Activated naive CD8-positive, alpha-beta T cell treated with anti-CD3 and anti-CD28 coated beads, Interleukin-2, amount 50 U/mL, for 24 hours (primary cell): ENCODE measurements around the gene COPE.

Experiments
- ATAC-seq: fragments of 150-1000 bp; cut with Tn5 transposase; one replicate; pipeline ENCODE4 v1.10.0; 2021
- DNase-seq: peaks from one replicate; pipeline ENCODE4 v3.0.0; 2021
- H3K27ac Mint-ChIP-seq: one replicate; pipeline ENCODE4 v1.8.0; 2021; ENCODE audit warnings: mild to moderate bottlenecking, mixed read lengths
- H3K27me3 Mint-ChIP-seq: one replicate; pipeline ENCODE4 v1.8.0; 2021; ENCODE audit warnings: mixed read lengths
- H3K36me3 Mint-ChIP-seq: one replicate; pipeline ENCODE4 v1.8.0; 2021; ENCODE audit warnings: low read depth, mixed read lengths
- H3K4me1 Mint-ChIP-seq: one replicate; pipeline ENCODE4 v1.8.0; 2021; ENCODE audit warnings: mixed read lengths
- H3K4me3 Mint-ChIP-seq: one replicate; pipeline ENCODE4 v1.8.0; 2021; ENCODE audit warnings: mild to moderate bottlenecking, moderate library complexity, mixed read lengths
- H3K9me3 Mint-ChIP-seq: one replicate; pipeline ENCODE4 v1.8.0; 2021; ENCODE audit warnings: mixed read lengths

The COPE gene

DNA sequence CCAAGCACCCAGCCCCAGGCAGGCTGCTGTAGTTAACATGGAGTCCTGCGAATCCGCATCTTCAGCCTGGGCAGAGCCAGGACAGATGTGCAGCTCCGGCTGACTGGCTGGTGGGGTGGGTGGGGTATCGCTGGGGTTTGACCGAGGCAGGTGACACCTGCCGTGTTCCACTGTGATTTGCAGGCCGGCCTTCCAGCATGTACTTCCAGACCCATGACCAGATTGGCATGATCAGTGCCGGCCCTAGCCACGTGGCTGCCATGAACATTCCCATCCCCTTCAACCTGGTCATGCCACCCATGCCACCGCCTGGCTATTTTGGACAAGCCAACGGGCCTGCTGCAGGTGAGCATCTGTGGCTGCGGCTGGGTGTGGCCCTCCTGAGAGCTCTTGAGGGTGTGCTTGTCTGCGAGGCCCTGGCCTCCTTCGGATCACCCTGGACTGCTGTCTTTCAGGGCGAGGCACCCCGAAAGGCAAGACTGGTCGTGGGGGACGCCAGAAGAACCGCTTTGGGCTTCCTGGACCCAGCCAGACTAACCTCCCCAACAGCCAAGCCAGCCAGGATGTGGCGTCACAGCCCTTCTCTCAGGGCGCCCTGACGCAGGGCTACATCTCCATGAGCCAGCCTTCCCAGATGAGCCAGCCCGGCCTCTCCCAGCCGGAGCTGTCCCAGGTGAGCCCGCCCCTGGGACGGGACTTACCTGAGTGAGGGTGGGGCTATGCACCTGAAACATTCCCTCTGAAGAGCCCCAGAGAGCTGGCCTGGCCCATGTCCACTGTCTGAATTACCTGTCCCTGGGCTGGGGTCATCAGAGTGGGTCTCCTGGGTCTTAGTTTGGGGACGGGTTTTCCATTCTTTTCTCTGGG lies 53.8 kb downstream of the COPE start:
- Mint-ChIP-seq H3K36me3 (peaks cover 36% of the 10 kb centered on the region), H3K4me3 (no peak overlapping the region), H3K4me1 (peaks cover 2% of the 10 kb centered on the region), H3K27me3 (no peaks in the 10 kb centered on the region), H3K9me3 (no peaks in the 10 kb centered on the region), H3K27ac (no peak overlapping the region)
- ATAC-seq (no peak), DNase-seq (no peak)

DNA sequence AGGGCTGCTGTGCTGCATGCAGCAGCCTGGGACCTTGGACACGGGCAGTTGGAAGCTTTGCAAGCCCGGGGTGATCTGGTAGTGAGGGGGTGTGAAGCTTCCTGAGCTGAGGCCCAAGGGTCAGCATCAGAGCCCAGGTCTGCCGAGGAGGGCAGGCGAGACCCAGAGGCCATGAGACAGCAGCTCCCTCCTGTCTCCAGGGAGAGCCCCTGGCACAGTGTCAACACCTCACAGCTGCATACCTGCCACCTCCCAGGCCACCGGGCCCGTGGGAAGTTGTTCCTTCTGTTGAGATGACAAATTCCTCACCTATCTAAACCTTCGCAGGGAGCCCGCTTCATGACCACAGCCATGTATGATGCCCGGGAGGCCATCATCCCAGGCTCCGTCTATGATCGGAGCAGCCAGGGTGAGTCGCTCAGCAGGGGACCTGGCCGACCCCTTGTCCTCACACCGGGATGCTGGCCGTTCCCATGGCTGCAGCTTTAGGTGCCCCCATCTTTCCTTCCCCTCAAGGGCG lies 55.3 kb downstream of the COPE start:
- ATAC-seq (no peak), DNase-seq (no peak)
- Mint-ChIP-seq H3K27me3 (no peaks in the 10 kb centered on the region), H3K36me3 (peaks cover 39% of the 10 kb centered on the region), H3K27ac (no peak overlapping the region), H3K9me3 (no peaks in the 10 kb centered on the region), H3K4me3 (no peak overlapping the region), H3K4me1 (peaks cover 2% of the 10 kb centered on the region)

DNA sequence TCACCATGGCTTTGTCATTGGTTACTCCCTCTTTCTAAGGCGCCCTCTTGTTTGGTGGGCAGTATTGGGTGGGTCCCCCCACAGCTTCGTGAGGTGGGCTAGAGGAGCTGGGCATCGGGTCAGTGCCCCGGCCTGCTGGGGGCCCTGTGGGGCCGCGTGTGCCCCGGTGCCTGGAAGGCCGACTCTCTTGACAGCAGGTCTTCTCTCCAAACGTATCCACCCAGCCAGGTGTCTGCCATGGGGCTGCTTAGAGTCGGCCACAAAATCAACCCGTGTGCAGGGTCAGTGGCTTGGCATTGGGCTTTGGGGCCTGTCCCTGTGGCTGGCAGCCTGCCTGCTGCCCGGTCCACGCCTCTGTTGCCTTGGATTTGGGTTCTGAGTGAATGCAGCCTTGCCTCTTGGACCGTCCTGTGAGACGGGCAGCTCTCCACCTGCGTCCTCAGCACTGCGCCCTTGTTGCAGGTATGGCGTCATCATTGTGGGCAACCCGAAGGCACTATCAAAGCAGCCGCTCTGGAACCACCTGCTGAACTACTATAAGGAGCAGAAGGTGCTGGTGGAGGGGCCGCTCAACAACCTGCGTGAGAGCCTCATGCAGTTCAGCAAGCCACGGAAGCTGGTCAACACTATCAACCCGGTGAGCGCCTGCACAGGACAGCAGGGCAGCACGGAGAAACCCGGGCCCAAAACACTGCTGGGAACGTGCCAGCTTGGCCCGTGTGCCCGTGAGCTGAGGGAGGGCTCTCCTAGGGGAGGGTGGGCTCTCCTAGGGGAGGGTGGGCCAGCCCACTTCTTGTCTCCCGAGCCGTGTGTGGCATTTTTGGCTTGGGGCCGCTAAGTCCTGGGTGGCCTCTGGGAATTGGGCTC lies 56.0 kb downstream of the COPE start:
- Mint-ChIP-seq H3K27ac (no peak overlapping the region), H3K4me1 (peaks cover 2% of the 10 kb centered on the region), H3K27me3 (no peaks in the 10 kb centered on the region), H3K4me3 (no peak overlapping the region), H3K36me3 (peaks cover 41% of the 10 kb centered on the region), H3K9me3 (no peaks in the 10 kb centered on the region)
- ATAC-seq (no peak), DNase-seq (no peak)

DNA sequence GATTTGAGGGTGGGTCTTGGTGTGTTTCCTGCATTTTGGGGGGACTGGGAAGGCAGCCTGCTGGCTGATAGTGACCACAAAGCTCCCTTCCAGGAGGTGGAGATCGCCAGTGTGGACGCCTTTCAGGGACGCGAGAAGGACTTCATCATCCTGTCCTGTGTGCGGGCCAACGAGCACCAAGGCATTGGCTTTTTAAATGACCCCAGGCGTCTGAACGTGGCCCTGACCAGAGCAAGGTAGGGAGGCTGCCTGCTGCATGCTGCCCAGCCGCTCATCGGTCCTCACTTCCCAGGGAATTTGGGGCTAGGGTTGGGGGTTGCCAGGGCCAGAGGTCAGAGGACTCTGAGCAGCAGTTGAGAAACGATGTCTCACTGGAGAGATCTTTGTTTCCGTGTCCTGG lies 57.3 kb downstream of the COPE start:
- Mint-ChIP-seq H3K27ac (no peak overlapping the region), H3K27me3 (no peaks in the 10 kb centered on the region)

DNA sequence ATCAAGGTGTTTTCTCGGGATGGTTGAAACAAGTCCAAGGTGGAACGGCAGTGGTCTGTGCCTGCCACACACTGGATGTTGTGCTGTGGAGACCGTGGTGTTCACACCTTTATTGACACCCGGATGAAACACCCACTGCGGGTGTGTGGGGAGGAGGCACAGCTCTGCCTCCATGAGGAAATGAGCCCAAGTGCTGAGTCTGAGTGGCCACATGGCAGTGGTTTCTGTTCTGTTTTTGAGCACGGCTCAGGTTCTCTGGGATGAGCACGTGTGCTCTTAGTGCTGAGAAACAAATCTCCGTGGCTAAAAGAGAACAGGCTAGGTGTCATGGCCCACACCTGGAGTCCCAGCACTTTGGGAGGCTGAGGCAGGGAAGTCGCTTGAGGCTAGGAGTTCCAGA lies 58.0 kb downstream of the COPE start:
- H3K36me3 Mint-ChIP-seq, result peaks cover 38% of the 10 kb centered on the region
- no peaks in the 10 kb centered on the region for H3K9me3 Mint-ChIP-seq
- no peaks in the 10 kb centered on the region for H3K27me3 Mint-ChIP-seq
- H3K27ac Mint-ChIP-seq, result no peak overlapping the region
- DNase-seq, result no peak
- no peak overlapping the region for H3K4me3 Mint-ChIP-seq
- no peak for ATAC-seq
- no peaks in the 10 kb centered on the region for H3K4me1 Mint-ChIP-seq

More for the DNA sequence above, 57.3 kb downstream of the COPE start:
- H3K4me3 Mint-ChIP-seq, result no peak overlapping the region
- peaks cover 37% of the 10 kb centered on the region for H3K36me3 Mint-ChIP-seq
- no peaks in the 10 kb centered on the region for H3K9me3 Mint-ChIP-seq
- DNase-seq, result no peak
- H3K4me1 Mint-ChIP-seq, result no peaks in the 10 kb centered on the region
- ATAC-seq, result no peak

DNA sequence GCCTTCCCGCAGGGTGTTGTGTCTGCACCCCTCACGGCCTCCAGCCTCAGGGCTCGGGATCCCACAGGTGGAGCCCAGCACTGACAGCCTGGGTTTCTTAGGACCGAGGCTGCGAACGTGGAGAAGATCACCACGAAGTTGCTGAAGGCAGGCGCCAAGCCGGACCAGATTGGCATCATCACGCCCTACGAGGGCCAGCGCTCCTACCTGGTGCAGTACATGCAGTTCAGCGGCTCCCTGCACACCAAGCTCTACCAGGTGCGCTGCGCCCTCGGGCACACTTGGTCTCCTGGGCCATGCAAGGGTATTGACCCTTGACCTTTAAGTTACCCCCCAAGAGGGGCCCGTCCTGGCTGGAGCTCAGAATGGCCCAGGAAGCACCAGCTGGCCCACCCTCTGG lies 58.5 kb downstream of the COPE start:
- ATAC-seq (no peak), DNase-seq (no peak)
- Mint-ChIP-seq H3K4me3 (no peak overlapping the region), H3K27ac (no peak overlapping the region), H3K36me3 (peaks cover 34% of the 10 kb centered on the region), H3K4me1 (no peaks in the 10 kb centered on the region), H3K9me3 (no peaks in the 10 kb centered on the region), H3K27me3 (no peaks in the 10 kb centered on the region)

DNA sequence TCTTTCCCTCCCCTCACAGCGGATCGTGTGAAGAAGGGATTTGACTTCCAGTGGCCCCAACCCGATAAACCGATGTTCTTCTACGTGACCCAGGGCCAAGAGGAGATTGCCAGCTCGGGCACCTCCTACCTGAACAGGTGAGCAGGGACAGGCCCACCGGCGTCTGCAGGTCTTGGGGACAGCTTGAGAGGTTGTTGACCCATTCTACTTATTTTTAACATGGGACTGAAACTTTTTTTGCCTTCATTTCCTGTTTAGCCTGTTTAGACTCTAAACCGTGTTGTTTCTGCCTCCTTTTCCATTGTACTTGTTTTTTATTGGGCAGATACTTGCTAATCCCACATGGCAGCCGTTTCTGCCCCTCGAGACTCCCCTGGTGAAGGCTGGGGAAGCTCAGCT lies 58.9 kb downstream of the COPE start:
- no peaks in the 10 kb centered on the region for H3K27me3 Mint-ChIP-seq
- H3K4me3 Mint-ChIP-seq, result no peak overlapping the region
- H3K27ac Mint-ChIP-seq, result no peak overlapping the region
- H3K36me3 Mint-ChIP-seq, result peaks cover 37% of the 10 kb centered on the region
- DNase-seq, result no peak
- no peaks in the 10 kb centered on the region for H3K9me3 Mint-ChIP-seq
- no peaks in the 10 kb centered on the region for H3K4me1 Mint-ChIP-seq
- ATAC-seq, result no peak

DNA sequence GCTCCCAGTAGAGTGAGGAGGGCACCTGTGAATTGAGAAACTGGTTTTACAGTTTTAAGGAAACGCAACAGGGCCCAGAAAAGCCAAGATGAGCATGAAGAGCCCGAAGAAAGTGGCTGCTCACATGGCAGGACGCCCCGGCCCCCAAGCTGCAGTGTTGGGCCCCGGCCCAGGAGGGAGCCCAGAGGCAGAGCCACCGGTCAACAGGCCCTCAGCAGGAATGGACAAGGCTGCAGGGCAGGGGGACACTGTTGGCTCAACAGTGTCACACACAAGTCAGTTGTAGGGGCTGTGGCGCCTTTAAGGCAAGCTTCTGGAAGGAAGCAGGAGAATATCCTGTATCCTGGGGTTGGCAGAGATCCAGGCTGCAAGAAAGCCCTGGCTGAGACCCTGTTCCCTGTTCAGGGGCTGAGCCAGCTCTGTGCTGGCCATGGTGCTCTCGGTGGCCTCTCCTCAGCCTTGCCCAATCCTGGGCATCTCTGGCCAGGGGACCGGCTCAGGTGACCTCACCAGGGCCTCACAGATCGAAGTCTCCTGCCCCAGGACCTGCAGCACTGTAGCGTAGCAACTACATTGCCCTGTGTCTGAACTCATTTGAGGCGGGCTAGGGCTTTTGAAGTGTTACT lies 59.4 kb downstream of the COPE start:
- Mint-ChIP-seq H3K36me3 (peaks cover 39% of the 10 kb centered on the region), H3K9me3 (no peaks in the 10 kb centered on the region), H3K4me1 (no peaks in the 10 kb centered on the region), H3K4me3 (no peak overlapping the region), H3K27ac (no peak overlapping the region), H3K27me3 (no peaks in the 10 kb centered on the region)
- ATAC-seq, result no peak
- DNase-seq, result no peak

DNA sequence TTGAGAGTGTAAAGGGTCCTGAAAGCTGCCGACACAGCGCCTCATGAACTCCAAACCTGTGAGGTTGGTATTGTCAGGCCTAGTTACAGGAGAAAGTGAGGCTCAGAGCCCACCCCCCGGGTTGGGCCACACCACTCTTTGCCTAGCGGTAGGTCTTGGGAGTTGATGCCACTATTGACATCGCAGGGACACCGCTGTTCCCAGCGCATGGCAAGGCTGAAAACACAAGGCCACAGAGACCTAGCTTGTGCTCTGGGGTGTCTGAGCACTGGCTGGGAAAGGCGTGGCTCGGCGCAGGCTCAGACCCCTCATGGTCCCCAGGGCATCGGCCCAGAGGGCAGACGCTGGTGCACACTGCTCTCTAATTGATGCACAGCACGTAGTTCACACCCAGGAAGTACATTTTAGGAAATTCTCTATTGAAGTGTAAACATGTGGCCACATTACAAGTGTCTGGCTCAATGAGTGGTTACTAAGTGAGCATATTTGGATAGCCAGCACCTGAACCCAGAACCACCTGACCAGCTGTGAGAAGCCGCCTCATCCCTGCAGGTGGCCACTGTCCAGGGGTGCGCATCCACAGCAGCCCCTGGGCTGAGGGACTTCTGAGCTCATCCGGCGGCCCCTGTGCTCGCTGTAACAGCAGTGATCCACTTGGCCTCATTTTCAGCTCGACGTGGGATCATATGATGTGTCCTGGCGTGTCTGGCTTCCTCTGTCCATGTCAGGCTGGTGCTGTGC lies 60.1 kb downstream of the COPE start:
- Mint-ChIP-seq H3K27me3 (no peaks in the 10 kb centered on the region), H3K36me3 (peaks cover 35% of the 10 kb centered on the region), H3K4me1 (no peaks in the 10 kb centered on the region), H3K9me3 (no peaks in the 10 kb centered on the region), H3K27ac (no peak overlapping the region), H3K4me3 (no peak overlapping the region)
- DNase-seq (no peak), ATAC-seq (no peak)

DNA sequence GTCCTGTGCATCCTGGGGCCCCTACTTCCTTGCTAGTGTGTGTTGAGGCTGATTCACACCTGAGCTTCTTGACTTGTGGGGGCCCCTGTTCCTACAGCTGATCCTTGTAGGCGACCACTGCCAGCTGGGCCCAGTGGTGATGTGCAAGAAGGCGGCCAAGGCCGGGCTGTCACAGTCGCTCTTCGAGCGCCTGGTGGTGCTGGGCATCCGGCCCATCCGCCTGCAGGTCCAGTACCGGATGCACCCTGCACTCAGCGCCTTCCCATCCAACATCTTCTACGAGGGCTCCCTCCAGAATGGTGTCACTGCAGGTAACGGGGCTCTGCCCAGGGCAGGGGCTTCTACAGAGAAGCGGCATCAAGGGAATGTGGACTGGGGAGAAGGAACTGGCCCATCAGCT lies 62.0 kb downstream of the COPE start:
- Mint-ChIP-seq H3K9me3 (no peaks in the 10 kb centered on the region), H3K27me3 (no peaks in the 10 kb centered on the region), H3K4me3 (no peak overlapping the region), H3K27ac (no peak overlapping the region), H3K4me1 (no peaks in the 10 kb centered on the region), H3K36me3 (peaks cover 40% of the 10 kb centered on the region)
- ATAC-seq, result no peak
- no peak for DNase-seq

DNA sequence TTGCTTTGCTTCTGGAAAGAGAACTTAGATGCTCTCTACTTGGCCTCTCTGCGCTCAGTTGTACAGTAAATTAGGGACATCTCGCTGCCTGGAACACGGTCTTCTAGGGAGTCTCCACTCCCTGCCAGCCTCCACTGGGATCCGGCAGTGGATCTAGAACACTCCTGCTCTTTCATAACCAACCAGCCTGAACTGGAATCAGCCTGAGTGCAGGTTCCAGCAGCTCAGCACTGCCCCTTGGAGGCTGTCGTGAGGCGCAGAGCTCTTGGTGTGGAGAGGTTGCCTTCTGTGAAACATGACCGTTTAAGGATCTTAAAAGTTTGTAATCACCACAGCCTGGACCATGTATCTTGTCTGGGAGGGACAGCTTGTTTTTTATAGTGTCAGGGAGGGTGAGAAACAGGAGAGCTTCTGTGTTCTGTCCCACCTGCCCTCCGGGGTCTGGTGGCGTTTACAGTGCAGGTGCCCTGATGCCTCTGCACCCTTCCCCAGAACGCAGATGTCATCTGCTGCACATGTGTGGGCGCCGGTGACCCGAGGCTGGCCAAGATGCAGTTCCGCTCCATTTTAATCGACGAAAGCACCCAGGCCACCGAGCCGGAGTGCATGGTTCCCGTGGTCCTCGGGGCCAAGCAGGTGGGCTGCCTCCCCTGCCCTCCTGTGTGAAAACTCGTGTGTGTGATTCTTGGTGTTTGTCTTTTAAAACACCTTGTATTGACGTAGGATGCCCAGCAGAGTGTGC lies 62.6 kb downstream of the COPE start:
- Mint-ChIP-seq H3K4me1 (no peaks in the 10 kb centered on the region), H3K27me3 (no peaks in the 10 kb centered on the region), H3K36me3 (peaks cover 36% of the 10 kb centered on the region), H3K27ac (no peak overlapping the region), H3K9me3 (no peaks in the 10 kb centered on the region), H3K4me3 (no peak overlapping the region)
- DNase-seq (no peak), ATAC-seq (no peak)

DNA sequence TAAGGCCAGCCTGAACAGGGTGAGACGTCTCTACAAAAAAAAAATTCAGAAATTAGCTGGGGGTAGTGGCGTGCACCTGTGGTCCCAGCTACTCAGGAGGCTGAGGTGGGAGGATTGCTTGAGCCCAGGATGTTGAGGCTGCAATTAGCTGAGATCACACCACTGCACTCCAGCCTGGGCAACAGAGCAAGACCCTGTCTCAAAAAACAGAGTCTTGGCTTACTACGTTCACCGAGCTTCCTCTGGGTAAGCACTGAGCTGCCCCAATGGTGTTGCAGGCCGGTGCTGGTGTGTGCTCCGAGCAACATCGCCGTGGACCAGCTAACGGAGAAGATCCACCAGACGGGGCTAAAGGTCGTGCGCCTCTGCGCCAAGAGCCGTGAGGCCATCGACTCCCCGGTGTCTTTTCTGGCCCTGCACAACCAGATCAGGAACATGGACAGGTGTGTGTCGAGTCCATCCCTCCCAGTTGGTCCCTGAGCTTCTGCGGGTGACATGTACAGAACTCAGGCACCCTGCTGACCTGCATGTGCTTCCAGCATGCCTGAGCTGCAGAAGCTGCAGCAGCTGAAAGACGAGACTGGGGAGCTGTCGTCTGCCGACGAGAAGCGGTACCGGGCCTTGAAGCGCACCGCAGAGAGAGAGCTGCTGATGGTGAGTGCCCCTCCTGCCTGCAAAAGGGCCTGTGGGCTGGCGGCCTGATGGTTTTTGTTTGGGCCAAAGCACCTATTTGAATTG lies 63.4 kb downstream of the COPE start:
- H3K36me3 Mint-ChIP-seq, result peaks cover 33% of the 10 kb centered on the region
- no peak for DNase-seq
- no peak overlapping the region for H3K4me3 Mint-ChIP-seq
- no peaks in the 10 kb centered on the region for H3K27me3 Mint-ChIP-seq
- no peaks in the 10 kb centered on the region for H3K9me3 Mint-ChIP-seq
- H3K4me1 Mint-ChIP-seq, result no peaks in the 10 kb centered on the region
- ATAC-seq, result no peak
- no peak overlapping the region for H3K27ac Mint-ChIP-seq

DNA sequence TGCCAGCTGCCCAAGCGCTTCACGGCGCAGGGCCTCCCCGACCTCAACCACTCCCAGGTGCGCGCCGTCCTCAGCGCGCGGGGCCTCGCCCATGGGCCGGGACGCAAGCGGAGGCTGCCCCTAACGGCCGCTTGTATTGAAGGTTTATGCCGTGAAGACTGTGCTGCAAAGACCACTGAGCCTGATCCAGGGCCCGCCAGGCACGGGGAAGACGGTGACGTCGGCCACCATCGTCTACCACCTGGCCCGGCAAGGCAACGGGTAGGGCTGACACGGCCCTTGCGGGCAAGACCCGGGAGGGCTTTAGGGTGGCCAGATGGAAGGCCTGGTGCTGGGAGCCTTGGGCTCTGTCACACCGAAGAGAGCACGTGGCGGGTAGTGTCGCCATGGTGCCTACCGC lies 64.2 kb downstream of the COPE start:
- Mint-ChIP-seq H3K27me3 (no peaks in the 10 kb centered on the region), H3K4me3 (no peak overlapping the region), H3K27ac (no peak overlapping the region), H3K4me1 (peaks cover 4% of the 10 kb centered on the region), H3K36me3 (peaks cover 35% of the 10 kb centered on the region), H3K9me3 (no peaks in the 10 kb centered on the region)
- no peak for ATAC-seq
- no peak for DNase-seq
